ENCODE results near the gene QKI. TPM values are rescaled to one million over a fixed set of nuclear protein-coding genes. Genes with fewer than 3 reads are reported as not detected.
"Not testable (repeated sequence)": the region's sequence is repeated elsewhere in the genome, so short reads cannot be mapped to it uniquely, and the experiment has no call there.

The QKI gene
- total RNA-seq, 1 experiment from 2014 or later: 88.9 TPM

GRCh38 chr6:163413345-163414116, 987 bp upstream of the QKI start:
- peak; percentile 71 for DNase-seq (ENCODE audit: extremely low read depth, low read depth)

DNA sequence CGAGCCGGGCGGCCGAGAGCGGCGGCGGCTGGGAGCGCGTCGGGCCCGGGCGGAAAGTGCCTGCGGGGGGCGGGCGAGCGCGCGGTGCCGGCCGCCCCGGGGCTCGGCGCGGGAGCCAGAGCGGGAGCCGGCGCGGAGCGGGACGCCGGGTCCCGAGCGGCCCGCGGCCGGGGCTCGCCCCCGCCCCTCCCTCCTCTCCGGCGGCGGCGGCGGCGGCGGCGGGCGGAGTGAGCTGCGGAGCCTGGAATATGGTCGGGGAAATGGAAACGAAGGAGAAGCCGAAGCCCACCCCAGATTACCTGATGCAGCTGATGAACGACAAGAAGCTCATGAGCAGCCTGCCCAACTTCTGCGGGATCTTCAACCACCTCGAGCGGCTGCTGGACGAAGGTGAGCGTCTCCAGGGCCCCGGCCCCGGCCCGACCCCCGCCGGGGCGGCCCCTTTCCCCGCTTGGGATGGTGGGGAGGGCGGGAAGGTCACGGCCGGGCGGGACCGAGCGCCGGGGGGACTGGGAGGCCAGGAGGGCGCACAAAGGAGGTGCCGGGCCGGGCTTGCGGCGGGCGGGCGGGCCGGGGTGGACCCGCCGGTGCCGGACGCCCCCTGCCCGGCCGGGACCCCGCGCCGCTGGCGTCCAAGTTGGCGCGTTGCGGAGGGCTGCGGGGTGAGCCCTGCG, 565 bp downstream of the QKI start:
- DNase-seq (ENCODE audit: extremely low read depth, low read depth): no peak

GRCh38 chr6:163415620-163416556, 1.4 kb downstream of the QKI start:
- peak; percentile 33 for DNase-seq (ENCODE audit: extremely low read depth, low read depth)

DNA sequence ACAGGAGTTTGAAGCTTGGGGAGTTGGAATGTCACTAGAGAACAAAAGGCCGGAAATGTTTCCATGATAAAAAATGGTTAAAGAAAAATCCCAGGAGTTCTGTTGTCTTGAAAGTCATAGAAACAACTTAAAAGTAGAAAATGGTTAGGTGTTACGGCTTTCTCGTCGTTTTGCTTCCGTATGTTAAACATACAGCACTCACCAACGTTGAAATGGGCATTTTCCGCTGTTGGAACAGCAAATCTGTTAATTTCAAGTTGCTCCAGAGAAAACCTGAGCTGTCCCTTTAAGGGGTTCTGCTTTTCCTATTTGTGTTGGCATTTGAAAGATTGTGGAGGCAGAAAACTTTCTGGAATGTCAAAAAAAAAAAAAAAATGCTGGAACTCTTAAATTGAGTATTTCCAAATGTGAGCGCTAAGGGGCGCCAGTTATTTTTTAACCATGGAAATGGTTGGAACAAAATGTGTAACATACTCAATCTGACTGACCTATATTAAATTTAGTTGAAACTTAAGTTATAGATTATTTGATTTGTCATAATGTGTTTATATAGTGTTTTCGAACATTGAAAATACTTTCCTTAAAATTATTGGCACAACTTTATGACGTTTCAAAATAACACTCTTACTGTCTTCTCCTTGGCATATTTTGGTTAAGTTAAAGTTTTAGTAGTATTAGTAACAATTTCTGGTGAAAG, 2.2 kb downstream of the QKI start:
- DNase-seq (ENCODE audit: extremely low read depth, low read depth): peak; percentile 62

DNA sequence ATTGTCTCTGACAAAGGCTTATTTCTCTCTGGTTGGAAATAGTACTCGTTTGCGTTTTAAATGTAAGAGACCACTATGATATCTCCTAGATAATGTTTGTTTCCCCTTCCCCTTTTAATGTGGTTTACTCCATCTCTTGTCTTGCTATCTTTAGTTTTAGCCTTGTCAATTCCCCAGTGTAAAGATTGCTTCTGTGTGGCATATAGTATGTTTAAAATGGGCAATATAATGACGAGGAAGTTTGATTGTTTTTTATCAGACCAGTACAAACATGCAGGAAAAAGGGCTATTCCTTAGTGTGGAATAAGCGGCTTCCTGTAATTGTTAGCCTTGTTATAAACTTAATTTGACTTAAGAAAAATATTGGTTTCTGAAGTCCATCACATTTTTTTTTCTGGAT, 3.1 kb downstream of the QKI start:
- no peak for DNase-seq (ENCODE audit: extremely low read depth, low read depth)

DNA sequence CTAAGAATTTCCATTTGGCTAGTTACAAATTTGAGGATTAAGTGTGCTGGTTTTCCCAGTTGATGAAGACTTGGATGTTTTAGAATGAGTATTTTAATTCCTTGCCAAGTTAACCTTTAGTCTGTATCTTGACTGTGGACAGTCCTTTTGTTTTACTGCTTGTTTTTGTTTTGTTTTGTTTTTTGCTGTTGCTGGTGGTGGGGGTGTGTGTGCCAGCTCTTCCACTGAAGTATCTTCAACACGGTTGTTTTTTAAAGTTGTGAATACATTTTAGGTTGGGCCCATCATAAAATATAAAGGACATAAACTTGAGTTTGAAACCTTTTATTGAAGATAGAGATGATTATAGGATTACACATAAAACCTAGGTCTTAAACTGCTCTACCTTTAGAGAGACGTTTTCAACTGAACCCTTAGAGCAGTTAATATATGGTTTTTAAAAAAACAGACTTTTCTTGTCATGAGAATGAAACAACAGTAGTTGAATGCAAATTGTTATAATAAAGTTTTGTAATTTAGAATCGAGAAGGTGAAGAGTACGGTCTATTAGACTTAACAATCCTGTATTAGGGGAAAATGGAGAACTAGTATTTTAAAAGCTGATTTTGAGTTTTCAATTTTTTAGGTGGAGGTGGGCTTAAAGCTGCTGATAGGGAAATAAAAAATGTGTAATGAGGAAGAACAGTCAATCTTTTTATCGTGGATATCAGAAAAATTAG, 4.0 kb downstream of the QKI start:
- DNase-seq (ENCODE audit: extremely low read depth, low read depth): no peak

DNA sequence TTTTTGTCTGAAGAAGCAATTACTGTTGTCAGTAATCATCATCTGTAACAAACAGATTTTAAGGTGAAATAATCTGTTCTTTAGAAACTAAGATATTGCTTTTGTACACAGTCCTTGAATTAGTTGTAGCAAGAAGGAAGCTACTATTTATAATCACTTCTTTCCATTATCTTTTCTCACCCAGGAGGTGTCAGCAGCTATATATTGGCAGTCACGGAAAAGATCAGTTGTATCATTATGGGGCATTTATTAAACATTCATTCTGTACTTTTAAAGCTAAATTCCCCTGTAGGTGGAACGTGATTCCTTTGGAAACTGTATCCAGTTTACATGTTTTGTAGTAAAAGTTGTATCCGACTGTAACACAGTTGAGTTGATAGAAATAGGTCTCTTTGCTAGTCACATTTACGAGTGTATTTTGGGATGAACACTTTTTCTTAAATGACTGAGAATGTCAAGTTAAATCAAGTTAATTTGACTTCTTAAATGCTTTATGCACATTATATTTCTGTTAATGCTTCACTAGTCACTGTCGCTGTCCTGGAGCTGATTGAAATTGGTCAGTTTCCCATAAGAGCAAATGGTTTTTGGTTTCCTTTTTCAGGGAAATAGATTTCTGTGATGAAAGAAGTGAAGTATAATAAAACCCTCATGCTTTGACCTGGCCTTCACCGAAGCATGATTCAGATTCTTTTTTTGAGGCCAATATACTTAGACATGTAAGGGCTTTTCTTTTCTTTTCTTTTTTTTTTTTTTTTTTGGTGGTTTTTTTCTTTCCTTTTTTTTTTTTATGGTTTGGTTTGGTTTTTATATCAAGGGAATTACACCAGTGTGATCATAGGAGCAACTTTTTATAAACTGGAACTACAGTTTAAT, 5.1 kb downstream of the QKI start:
- no peak for DNase-seq (ENCODE audit: extremely low read depth, low read depth)

GRCh38 chr6:163420289-163420614, 5.7 kb downstream of the QKI start:
- DNase-seq (ENCODE audit: extremely low read depth, low read depth): no peak

GRCh38 chr6:163422550-163422949, 8.0 kb downstream of the QKI start:
- no peak for DNase-seq (ENCODE audit: extremely low read depth, low read depth)

GRCh38 chr6:163423696-163424095, 9.2 kb downstream of the QKI start:
- no peak for DNase-seq (ENCODE audit: extremely low read depth, low read depth)

DNA sequence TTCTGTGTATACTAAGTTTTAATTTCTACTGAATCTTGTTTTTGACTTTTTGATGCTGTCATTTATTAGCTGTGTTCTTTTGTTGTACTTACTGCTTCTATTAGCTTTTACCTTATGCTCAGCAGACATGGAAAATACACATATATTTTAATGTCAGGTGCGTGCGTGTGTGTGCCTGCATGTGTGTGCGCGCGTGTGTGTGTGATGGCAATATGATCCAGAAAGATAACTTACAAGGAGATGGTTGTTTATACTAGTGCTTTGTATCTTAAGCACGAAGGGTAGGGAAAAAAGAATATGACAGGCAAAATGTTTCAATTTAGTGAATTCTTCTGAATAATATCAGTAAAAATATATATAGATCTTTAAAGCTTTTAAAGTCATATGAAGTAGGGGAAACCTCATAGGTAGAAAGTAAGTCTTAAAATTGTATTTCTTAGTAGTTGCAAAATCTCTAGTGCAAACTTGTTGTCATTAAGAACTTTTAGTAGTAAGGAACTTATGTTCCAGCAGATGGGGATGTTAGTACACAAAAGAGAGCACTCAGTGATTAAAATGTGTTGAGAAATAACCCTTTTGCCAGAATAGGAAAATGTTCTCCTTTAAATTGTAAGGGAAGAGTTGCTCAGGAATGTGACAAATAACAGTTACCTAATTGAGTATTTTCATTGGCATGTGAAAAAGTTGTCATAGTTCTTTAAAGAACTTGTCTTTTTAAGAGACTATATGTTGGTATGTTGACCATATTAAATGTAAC, 13.2 kb downstream of the QKI start:
- DNase-seq (ENCODE audit: extremely low read depth, low read depth): peak; percentile 49

- DNase-seq (ENCODE audit: extremely low read depth, low read depth): no peak
Observed at GRCh38 chr6:163428373-163428772, 13.9 kb downstream of the QKI start.

GRCh38 chr6:163429858-163430448, 15.4 kb downstream of the QKI start:
- DNase-seq (ENCODE audit: extremely low read depth, low read depth): no peak

- DNase-seq (ENCODE audit: extremely low read depth, low read depth): no peak
Observed at GRCh38 chr6:163432300-163432699, 17.8 kb downstream of the QKI start.

- DNase-seq (ENCODE audit: extremely low read depth, low read depth): not testable (repeated sequence)
Observed at GRCh38 chr6:163433486-163433885, 19.0 kb downstream of the QKI start.

GRCh38 chr6:163435023-163435422, 20.5 kb downstream of the QKI start:
- no peak for DNase-seq (ENCODE audit: extremely low read depth, low read depth)

DNA sequence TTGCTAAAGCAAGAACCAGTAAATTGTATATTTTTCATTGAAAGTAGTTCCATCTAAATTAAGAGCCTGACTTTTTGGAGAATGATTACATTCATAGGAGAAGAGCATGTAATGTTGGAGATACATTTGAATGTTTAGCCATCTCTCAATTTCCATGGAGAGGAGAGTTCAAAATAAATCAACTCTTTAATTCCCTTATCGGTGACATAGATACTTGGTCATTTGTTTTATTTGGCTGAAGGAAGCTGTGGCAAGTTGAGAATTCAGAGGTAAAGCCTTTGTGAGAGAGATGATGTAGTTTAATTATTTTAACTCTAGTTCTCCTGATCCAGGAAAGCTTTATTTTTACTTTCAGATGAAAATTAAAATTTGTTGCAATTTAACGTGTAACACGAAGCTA, 22.3 kb downstream of the QKI start:
- DNase-seq (ENCODE audit: extremely low read depth, low read depth): no peak

- DNase-seq (ENCODE audit: extremely low read depth, low read depth): no peak
Observed at GRCh38 chr6:163437466-163437865, 22.9 kb downstream of the QKI start.
